GM19324 (cell line): ENCODE results near the gene DECR2.
"Not testable (repeated sequence)": the region's sequence is repeated elsewhere in the genome, so short reads cannot be mapped to it uniquely, and the experiment has no call there.

ENCODE experiments used
- ATAC-seq: cut with Tn5 transposase; IDR thresholded peaks from one replicate; pipeline ENCODE4 v1.9.1; 2021; ENCODE audit warnings: mild to moderate bottlenecking, moderate library complexity; ENCODE audit not compliant: unreplicated experiment, low FRiP score

Gene DECR2

GRCh38 chr16:377419-377951 is 24.2 kb upstream of the DECR2 start:
- ATAC-seq: no peak

- ATAC-seq: not testable (repeated sequence)
These were observed 23.4 kb upstream of the DECR2 start for GRCh38 chr16:378113-378820.

GRCh38 chr16:378821-379182 is 22.9 kb upstream of the DECR2 start:
- ATAC-seq: no peak

GRCh38 chr16:379183-379960 is 22.3 kb upstream of the DECR2 start:
- ATAC-seq: no peak

- no peak for ATAC-seq
These were observed 21.5 kb upstream of the DECR2 start for GRCh38 chr16:379961-380761.

GRCh38 chr16:380762-381011 is 21.0 kb upstream of the DECR2 start:
- no peak for ATAC-seq

GRCh38 chr16:381012-381788 is 20.5 kb upstream of the DECR2 start:
- ATAC-seq: peak; percentile 3

- peak; percentile 67 for ATAC-seq
These were observed 19.6 kb upstream of the DECR2 start, which contains the start of gene PGAP6 for GRCh38 chr16:381789-382717. Gene PGAP6 (minus strand): TSS chr16:381978. CDS start chr16:381821, 157 bp downstream.

GRCh38 chr16:383326-384051 is 18.2 kb upstream of the DECR2 start:
- ATAC-seq: no peak

GRCh38 chr16:386641-387156 is 15.0 kb upstream of the DECR2 start:
- ATAC-seq: no peak

- not testable (repeated sequence) for ATAC-seq
These were observed 13.7 kb upstream of the DECR2 start for GRCh38 chr16:387761-388666.

GRCh38 chr16:389352-389751 is 12.3 kb upstream of the DECR2 start:
- no peak for ATAC-seq

GRCh38 chr16:391885-392335 is 9.8 kb upstream of the DECR2 start:
- no peak for ATAC-seq

GRCh38 chr16:392450-393030 is 9.1 kb upstream of the DECR2 start:
- ATAC-seq: no peak

GRCh38 chr16:396199-396598 is 5.5 kb upstream of the DECR2 start:
- no peak for ATAC-seq

GRCh38 chr16:396605-397004 is 5.1 kb upstream of the DECR2 start:
- ATAC-seq: no peak

- ATAC-seq: no peak
These were observed 4.5 kb upstream of the DECR2 start, which contains the start of gene NME4 for GRCh38 chr16:397135-397661. Gene NME4 (plus strand): TSS chr16:397199. CDS start chr16:397223, 24 bp downstream.
